Measurements from ENCODE around the gene RB1. TPM values are rescaled to one million over a fixed set of nuclear protein-coding genes. Genes with fewer than 3 reads are reported as not detected.
A peak's percentile ranks its signal among the peaks of the same experiment; 100 is the strongest.

Gene RB1
- total RNA-seq, 1 donor from 2014 or later = 35.4 TPM

- no peak for TF ChIP-seq CTCF (conservative IDR thresholded peaks at IDR 0.05; ENCODE audit: low read depth, low read length)
- no peak overlapping the region for H3K4me3 ChIP-seq (ENCODE audit: low read depth, low read length)
- no peak for DNase-seq (ENCODE audit: low read depth)
These were observed 98.9 kb downstream of the RB1 start for GRCh38 chr13:48402325-48402932.

GRCh38 chr13:48403151-48403631 is 99.6 kb downstream of the RB1 start:
- TF ChIP-seq CTCF (conservative IDR thresholded peaks at IDR 0.05; ENCODE audit: low read depth, low read length) = no peak
- no peak overlapping the region for H3K4me3 ChIP-seq (ENCODE audit: low read depth, low read length)
- DNase-seq (ENCODE audit: low read depth) = no peak

- no peak for DNase-seq (ENCODE audit: low read depth)
- TF ChIP-seq CTCF (conservative IDR thresholded peaks at IDR 0.05; ENCODE audit: low read depth, low read length) = no peak
- H3K4me3 ChIP-seq (ENCODE audit: low read depth, low read length) = no peak overlapping the region
These were observed 100.4 kb downstream of the RB1 start for GRCh38 chr13:48403913-48404312.

- no peak for DNase-seq (ENCODE audit: low read depth)
These were observed 101.4 kb downstream of the RB1 start for GRCh38 chr13:48404952-48405351.

GRCh38 chr13:48405875-48406274 is 102.3 kb downstream of the RB1 start:
- DNase-seq (ENCODE audit: low read depth) = no peak
- no peak overlapping the region for H3K4me3 ChIP-seq (ENCODE audit: low read depth, low read length)
- no peak for TF ChIP-seq CTCF (conservative IDR thresholded peaks at IDR 0.05; ENCODE audit: low read depth, low read length)

More at GRCh38 chr13:48404952-48405351, 101.4 kb downstream of the RB1 start:
- TF ChIP-seq CTCF (conservative IDR thresholded peaks at IDR 0.05; ENCODE audit: low read depth, low read length) = no peak
- H3K4me3 ChIP-seq (ENCODE audit: low read depth, low read length) = no peak overlapping the region

GRCh38 chr13:48410199-48410598 is 106.6 kb downstream of the RB1 start:
- DNase-seq (ENCODE audit: low read depth) = no peak
- no peak for TF ChIP-seq CTCF (conservative IDR thresholded peaks at IDR 0.05; ENCODE audit: low read depth, low read length)
- H3K4me3 ChIP-seq (ENCODE audit: low read depth, low read length) = peak overlapping the region; percentile 69

- DNase-seq (ENCODE audit: low read depth) = no peak
- H3K4me3 ChIP-seq (ENCODE audit: low read depth, low read length) = peak overlapping the region; percentile 69
- no peak for TF ChIP-seq CTCF (conservative IDR thresholded peaks at IDR 0.05; ENCODE audit: low read depth, low read length)
These were observed 107.7 kb downstream of the RB1 start for GRCh38 chr13:48411147-48411794.

Data from epithelial cell of proximal tubule (primary cell).